ENCODE measurements around the gene PDLIM1. TPM values are rescaled to one million over a fixed set of nuclear protein-coding genes. Genes with fewer than 3 reads are reported as not detected.

The PDLIM1 gene
- total RNA-seq, 2 donors from 2014 or later = 0.42 to 3.5 TPM

Other genes with a start within 250 kb of the PDLIM1 start
- under 1 TPM; 0.16 to 0.17 TPM for gene CYP2C8, start 221.5 kb downstream of the PDLIM1 start, total RNA-seq
- not detected for gene ACSM6, start 96.8 kb downstream of the PDLIM1 start, total RNA-seq

Data from activated T-helper 17 cell treated with anti-CD3 and anti-CD28 coated beads, Interleukin-2, amount 50 U/mL, for 72 hours (primary cell).